ENCODE results near the gene WDR33. TPM values are rescaled to one million over a fixed set of nuclear protein-coding genes. Genes with fewer than 3 reads are reported as not detected.

The WDR33 gene
- total and polyA plus RNA-seq, 8 donors, result 7.9 to 99.9 (median 20.3) TPM

DNA sequence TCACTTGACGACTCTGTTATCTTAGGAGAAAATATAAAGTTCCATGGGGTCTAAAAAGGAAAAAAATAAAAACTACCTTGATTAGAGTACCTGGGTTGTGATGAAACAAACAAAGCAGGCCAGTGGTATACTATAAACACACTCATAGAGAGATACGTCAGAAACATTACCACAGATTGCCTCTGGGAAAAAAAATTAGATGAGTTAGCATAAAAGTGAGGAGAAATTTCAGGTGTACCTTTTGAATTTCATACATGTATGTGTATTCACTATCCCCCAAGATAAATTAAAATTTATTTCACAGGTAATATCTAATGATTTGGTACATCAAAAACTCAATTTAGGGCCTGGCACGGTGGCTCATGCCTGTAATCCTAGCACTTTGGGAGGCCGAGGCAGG lies 18.2 kb downstream of the WDR33 start:
- Histone ChIP-seq H3K36me3 (no peaks in the 10 kb centered on the region), H3K4me1 (peaks cover 0 to 62% (median 30%) of the 10 kb centered on the region in 4 donors), H3K4me3 (no peak overlapping the region), H3K27ac (no peak overlapping the region), H3K9me3 (no peaks in the 10 kb centered on the region), H3K27me3 (no peaks in the 10 kb centered on the region)
- DNase-seq, result no peak
- TF ChIP-seq POLR2AphosphoS5 (IDR thresholded peaks at IDR 0.05), result no peak
- no peak for TF ChIP-seq EP300 (IDR thresholded peaks at IDR 0.05)
- TF ChIP-seq, protein P1, sequence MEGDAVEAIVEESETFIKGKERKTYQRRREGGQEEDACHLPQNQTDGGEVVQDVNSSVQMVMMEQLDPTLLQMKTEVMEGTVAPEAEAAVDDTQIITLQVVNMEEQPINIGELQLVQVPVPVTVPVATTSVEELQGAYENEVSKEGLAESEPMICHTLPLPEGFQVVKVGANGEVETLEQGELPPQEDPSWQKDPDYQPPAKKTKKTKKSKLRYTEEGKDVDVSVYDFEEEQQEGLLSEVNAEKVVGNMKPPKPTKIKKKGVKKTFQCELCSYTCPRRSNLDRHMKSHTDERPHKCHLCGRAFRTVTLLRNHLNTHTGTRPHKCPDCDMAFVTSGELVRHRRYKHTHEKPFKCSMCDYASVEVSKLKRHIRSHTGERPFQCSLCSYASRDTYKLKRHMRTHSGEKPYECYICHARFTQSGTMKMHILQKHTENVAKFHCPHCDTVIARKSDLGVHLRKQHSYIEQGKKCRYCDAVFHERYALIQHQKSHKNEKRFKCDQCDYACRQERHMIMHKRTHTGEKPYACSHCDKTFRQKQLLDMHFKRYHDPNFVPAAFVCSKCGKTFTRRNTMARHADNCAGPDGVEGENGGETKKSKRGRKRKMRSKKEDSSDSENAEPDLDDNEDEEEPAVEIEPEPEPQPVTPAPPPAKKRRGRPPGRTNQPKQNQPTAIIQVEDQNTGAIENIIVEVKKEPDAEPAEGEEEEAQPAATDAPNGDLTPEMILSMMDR (IDR thresholded peaks at IDR 0.05), result no peak
- WGBS, 5 donors, result 87 to 93% (median 89%) methylated on average over 4 of the region's 4 CpGs
- intact Hi-C loops (cut with DNase I; ENCODE audit: low total_unique reads), result no loop called here

DNA sequence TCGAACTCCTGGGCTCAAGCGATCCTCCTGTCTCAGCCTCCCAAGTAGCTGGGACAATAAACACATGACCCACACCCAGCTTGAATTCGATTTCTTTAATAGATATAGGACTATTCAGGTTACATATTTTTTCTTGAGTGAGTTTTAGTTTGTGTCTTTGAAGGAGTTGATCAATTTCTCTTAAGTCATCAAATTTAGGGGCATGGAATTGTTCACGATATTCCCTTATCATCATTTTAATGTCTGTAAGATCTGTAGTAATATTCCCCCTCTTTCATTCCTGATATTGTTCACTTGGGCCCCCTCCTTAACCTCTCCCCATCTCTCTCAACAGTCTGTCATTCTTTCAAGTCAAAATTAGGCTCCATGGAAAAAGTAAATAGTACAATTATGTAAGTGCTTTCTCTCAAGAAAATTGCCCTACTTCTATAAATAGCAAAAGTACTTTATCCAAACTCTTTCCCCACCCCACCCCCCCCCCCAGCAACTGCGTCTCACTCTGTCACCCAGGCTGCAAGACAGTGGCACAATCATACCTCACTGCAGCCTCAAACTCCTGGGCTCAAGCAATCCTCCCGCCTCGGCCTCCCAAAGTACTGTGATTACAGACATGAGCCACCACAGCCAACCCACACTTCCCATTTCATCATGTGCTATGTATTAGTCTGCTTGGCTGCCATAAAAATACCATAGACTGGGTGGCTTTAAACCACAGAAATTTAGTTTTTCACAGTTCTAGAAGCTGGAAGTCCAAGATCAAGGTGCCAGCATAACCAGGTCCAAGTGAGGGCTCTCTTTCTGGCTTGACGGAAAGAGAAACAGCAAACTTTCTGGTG lies 20.1 kb downstream of the WDR33 start:
- H3K27me3 ChIP-seq, result no peaks in the 10 kb centered on the region
- no peak overlapping the region for H3K4me3 ChIP-seq
- H3K27ac ChIP-seq, result no peak overlapping the region
- intact Hi-C loops (cut with DNase I; ENCODE audit: low total_unique reads), result no loop called here
- TF ChIP-seq EP300 (IDR thresholded peaks at IDR 0.05), result no peak
- TF ChIP-seq, protein P1 (IDR thresholded peaks at IDR 0.05), result no peak
- peaks cover 0 to 6% (median 0%) of the 10 kb centered on the region in 4 donors for H3K36me3 ChIP-seq
- no peak for DNase-seq
- WGBS, 5 donors, result 89 to 93% (median 90%) methylated on average over 8 of the region's 8 CpGs
- no peaks in the 10 kb centered on the region for H3K9me3 ChIP-seq
- peaks cover 0 to 45% (median 23%) of the 10 kb centered on the region in 4 donors for H3K4me1 ChIP-seq

DNA sequence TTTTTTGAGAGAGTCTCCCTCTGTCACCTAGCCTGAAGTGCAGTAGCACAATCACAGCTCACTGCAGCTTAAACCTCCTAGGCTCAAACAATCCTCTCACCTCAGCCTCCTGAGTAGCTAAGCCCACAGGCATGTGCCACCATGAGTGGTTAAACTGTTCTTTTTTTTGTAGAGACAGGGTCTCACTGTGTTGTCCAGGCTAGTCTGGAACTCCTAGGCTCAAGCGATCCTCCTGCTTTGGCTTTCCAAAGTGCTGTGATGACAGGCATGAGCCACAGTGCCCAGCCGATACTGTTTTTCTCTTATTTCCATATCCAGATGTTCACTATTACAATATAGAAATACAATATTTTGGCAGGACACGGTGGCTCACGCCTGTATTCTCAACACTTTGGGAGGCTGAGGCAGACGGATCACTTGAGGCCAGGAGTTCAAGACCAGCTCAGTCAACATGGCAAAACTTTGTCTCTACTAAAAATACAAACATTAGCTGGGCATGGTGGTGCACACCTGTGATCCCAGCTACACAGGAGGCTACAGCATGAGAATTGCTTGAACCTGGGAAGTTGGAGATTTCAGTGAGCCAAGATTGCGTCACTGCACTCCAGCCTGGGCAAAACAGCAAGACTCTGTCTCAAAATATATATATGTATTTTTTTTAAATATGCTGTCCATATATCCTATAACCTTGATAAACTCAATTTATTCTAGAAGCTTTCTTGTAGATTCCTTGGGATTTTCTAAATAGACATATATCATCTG lies 24.7 kb downstream of the WDR33 start:
- intact Hi-C loops (cut with DNase I; ENCODE audit: low total_unique reads), result no loop called here
- DNase-seq, result no peak
- no peaks in the 10 kb centered on the region for H3K27me3 ChIP-seq
- peaks cover 0 to 29% (median 13%) of the 10 kb centered on the region in 4 donors for H3K4me1 ChIP-seq
- no peak overlapping the region for H3K4me3 ChIP-seq
- WGBS, 5 donors, result 96 to 99% (median 97%) methylated on average over 6 of the region's 6 CpGs
- peaks cover 0 to 6% (median 0%) of the 10 kb centered on the region in 4 donors for H3K36me3 ChIP-seq
- no peaks in the 10 kb centered on the region for H3K9me3 ChIP-seq
- no peak for TF ChIP-seq EP300 (IDR thresholded peaks at IDR 0.05)
- TF ChIP-seq POLR2A (IDR thresholded peaks at IDR 0.05), result no peak
- TF ChIP-seq, protein P1 (IDR thresholded peaks at IDR 0.05), result no peak
- TF ChIP-seq POLR2AphosphoS5 (IDR thresholded peaks at IDR 0.05), result no peak
- H3K27ac ChIP-seq, result no peak overlapping the region

DNA sequence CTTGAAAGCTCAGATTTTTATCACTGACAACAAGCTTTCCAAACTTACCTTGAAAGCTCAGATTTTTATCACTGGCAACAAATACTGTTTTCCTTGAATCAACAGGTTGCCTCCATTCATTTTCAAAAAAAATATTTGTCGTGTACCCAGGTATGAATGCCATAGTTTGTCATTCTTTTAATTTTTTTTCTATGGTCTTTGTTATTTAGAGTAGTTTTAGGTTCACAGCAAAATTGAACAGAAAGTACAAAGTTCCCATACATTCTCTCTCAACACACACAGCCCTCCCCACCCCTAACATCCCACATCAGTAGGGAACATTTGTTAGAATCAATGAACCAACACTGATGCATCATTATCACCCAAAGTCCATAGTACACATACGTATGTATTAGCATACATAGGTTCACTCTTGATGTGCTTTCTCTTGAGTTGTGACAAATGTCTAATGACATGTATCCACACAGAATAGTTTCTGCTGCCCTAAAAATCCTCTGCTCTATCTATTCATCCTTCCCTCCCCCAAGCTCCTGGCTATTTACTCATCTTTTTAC lies 25.9 kb downstream of the WDR33 start:
- WGBS, 5 donors, result 63 to 79% (median 69%) methylated on average over 2 of the region's 2 CpGs
- H3K4me1 ChIP-seq, result peaks cover 0 to 20% (median 10%) of the 10 kb centered on the region in 4 donors
- no peaks in the 10 kb centered on the region for H3K9me3 ChIP-seq
- intact Hi-C loops (cut with DNase I; ENCODE audit: low total_unique reads), result no loop called here
- DNase-seq, result no peak
- no peak overlapping the region for H3K27ac ChIP-seq
- H3K27me3 ChIP-seq, result no peaks in the 10 kb centered on the region
- TF ChIP-seq, protein P1 (IDR thresholded peaks at IDR 0.05), result no peak
- TF ChIP-seq POLR2A (IDR thresholded peaks at IDR 0.05), result no peak
- TF ChIP-seq POLR2AphosphoS5 (IDR thresholded peaks at IDR 0.05), result no peak
- no peak overlapping the region for H3K4me3 ChIP-seq
- H3K36me3 ChIP-seq, result peaks cover 0 to 6% (median 0%) of the 10 kb centered on the region in 4 donors
